ENCODE results near the gene LAPTM5. TPM values are rescaled to one million over a fixed set of nuclear protein-coding genes. Genes with fewer than 3 reads are reported as not detected.
A peak's percentile ranks its signal among the peaks of the same experiment; 100 is the strongest.

LAPTM5 gene
- total and polyA plus RNA-seq, 7 donors, result 3.0 to 14.5 (median 13.1) TPM

GRCh38 chr1:30701258-30701633 is 56.3 kb downstream of the LAPTM5 start:
- Histone ChIP-seq H3K36me3 (ENCODE audit: insufficient read depth in 1 of 2, low read depth in 1 of 2) (no peaks in the 10 kb centered on the region), H3K27me3 (ENCODE audit: insufficient read depth in 3 of 3, low read length in 2 of 3) (peaks cover 0 to 2% (median 0%) of the 10 kb centered on the region in 3 donors), H3K27ac (no peak overlapping the region), H3K4me3 (no peak overlapping the region), H3K4me1 (no peaks in the 10 kb centered on the region), H3K9me3 (no peaks in the 10 kb centered on the region)
- no peak for DNase-seq
- ATAC-seq, result no peak
- WGBS, 3 donors, result 86 to 95% (median 86%) methylated on average over 2 of the region's 2 CpGs
- intact Hi-C loops (cut with DNase I), result loop anchor here in 1 of 2 donors (10.0 kb wide), 2 partner anchors 586 to 906 kb away; no protein-coding TSS in a partner anchor
- TF ChIP-seq, protein P1, sequence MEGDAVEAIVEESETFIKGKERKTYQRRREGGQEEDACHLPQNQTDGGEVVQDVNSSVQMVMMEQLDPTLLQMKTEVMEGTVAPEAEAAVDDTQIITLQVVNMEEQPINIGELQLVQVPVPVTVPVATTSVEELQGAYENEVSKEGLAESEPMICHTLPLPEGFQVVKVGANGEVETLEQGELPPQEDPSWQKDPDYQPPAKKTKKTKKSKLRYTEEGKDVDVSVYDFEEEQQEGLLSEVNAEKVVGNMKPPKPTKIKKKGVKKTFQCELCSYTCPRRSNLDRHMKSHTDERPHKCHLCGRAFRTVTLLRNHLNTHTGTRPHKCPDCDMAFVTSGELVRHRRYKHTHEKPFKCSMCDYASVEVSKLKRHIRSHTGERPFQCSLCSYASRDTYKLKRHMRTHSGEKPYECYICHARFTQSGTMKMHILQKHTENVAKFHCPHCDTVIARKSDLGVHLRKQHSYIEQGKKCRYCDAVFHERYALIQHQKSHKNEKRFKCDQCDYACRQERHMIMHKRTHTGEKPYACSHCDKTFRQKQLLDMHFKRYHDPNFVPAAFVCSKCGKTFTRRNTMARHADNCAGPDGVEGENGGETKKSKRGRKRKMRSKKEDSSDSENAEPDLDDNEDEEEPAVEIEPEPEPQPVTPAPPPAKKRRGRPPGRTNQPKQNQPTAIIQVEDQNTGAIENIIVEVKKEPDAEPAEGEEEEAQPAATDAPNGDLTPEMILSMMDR (IDR thresholded peaks at IDR 0.05), result no peak

DNA sequence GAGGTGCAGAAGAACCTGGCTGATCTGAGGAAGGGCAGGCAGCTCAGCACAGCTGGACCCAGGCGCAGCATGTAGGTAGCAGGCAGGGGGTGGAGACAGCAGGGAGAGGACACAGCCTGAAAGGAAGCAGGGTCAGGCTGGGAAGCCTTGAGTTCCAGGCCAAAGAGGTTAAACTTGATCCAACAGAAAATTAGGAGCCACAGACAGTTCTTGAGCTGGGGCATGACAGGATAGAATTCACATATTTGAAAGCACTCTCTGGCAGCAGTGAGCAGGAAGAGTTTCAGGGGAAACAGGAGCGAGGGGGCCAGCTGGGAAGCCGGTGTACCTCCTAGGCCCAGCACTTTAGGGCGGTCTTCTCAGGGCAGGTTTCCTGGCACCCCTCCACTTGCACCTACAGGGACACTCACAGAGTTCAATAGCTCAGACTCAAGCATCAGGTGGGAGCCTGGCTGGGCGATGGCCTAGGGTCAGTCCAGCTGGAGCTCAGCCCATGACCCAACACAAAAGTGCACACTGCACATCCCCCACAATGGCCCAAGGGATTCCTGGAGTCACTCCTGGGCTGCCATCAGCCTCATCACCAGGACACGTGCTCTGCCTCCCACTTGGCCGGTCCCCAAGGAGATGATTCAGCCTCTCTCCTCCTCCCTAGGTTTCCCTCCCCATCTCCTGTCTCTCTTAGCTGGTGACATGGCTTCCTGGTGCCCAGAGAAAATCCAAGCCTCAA is 56.9 kb downstream of the LAPTM5 start:
- 56 to 70% (median 64%) methylated on average over 7 of the region's 7 CpGs for WGBS, 3 donors
- Histone ChIP-seq H3K4me1 (no peaks in the 10 kb centered on the region), H3K27ac (no peak overlapping the region), H3K4me3 (no peak overlapping the region), H3K9me3 (no peaks in the 10 kb centered on the region), H3K27me3 (ENCODE audit: insufficient read depth in 3 of 3, low read length in 2 of 3) (peaks cover 0 to 2% (median 0%) of the 10 kb centered on the region in 3 donors), H3K36me3 (ENCODE audit: insufficient read depth in 1 of 2, low read depth in 1 of 2) (no peaks in the 10 kb centered on the region)
- TF ChIP-seq, protein P1 (IDR thresholded peaks at IDR 0.05), result no peak
- DNase-seq, result peak; percentile 72 to 81
- intact Hi-C loops (cut with DNase I), result loop anchor here in 1 of 2 donors (10.0 kb wide), 2 partner anchors 586 to 906 kb away; no protein-coding TSS in a partner anchor
- peak; percentile 46 to 75 (median 70) for ATAC-seq

- H3K4me1 ChIP-seq, result no peaks in the 10 kb centered on the region
- no peaks in the 10 kb centered on the region for H3K9me3 ChIP-seq
- no peak for ATAC-seq
- 92 to 97% (median 95%) methylated on average over 1 of the region's 1 CpG for WGBS, 3 donors
- H3K4me3 ChIP-seq, result no peak overlapping the region
- H3K27ac ChIP-seq, result no peak overlapping the region
- DNase-seq, result no peak
- TF ChIP-seq, protein P1 (IDR thresholded peaks at IDR 0.05), result no peak
- H3K27me3 ChIP-seq (ENCODE audit: insufficient read depth in 3 of 3, low read length in 2 of 3), result peaks cover 0 to 2% (median 0%) of the 10 kb centered on the region in 3 donors
- intact Hi-C loops (cut with DNase I), result loop anchor here in 1 of 2 donors (10.0 kb wide), 2 partner anchors 585 to 905 kb away; no protein-coding TSS in a partner anchor
- H3K36me3 ChIP-seq (ENCODE audit: insufficient read depth in 1 of 2, low read depth in 1 of 2), result no peaks in the 10 kb centered on the region
Observed at GRCh38 chr1:30699762-30700161, 57.8 kb downstream of the LAPTM5 start.

GRCh38 chr1:30698401-30698981 is 59.1 kb downstream of the LAPTM5 start:
- intact Hi-C loops (cut with DNase I), result no loop called here
- Histone ChIP-seq H3K4me3 (no peak overlapping the region), H3K9me3 (no peaks in the 10 kb centered on the region), H3K27me3 (ENCODE audit: insufficient read depth in 3 of 3, low read length in 2 of 3) (peaks cover 0 to 2% (median 0%) of the 10 kb centered on the region in 3 donors), H3K4me1 (no peaks in the 10 kb centered on the region), H3K27ac (no peak overlapping the region), H3K36me3 (ENCODE audit: insufficient read depth in 1 of 2, low read depth in 1 of 2) (no peaks in the 10 kb centered on the region)
- TF ChIP-seq, protein P1 (IDR thresholded peaks at IDR 0.05), result no peak
- WGBS, 3 donors, result 73 to 76% (median 76%) methylated on average over 17 of the region's 17 CpGs
- DNase-seq, result peak; percentile 31 to 64
- peak in 1 of 4 donors; percentile 17 for ATAC-seq

Measured in psoas muscle (tissue), 8 donors.